22Rv1 (cell line): ENCODE measurements around the gene SLC43A2.
A peak's percentile ranks its signal among the peaks of the same experiment; 100 is the strongest.

Experiments used
- H3K27ac ChIP-seq: fragments of 450-650 bp; 2 replicates; pipeline ENCODE4 v1.5.1; 2017
- CTCF ChIP-seq: fragments of 450-650 bp; IDR thresholded peaks from 2 replicates; pipeline ENCODE4 v1.5.1; 2017; ENCODE audit warnings: mild to moderate bottlenecking
- ZFX ChIP-seq: fragments of 450-650 bp; IDR thresholded peaks from 2 replicates; pipeline ENCODE4 v1.6.1; 2017; ENCODE audit warnings: antibody characterized with exemption, borderline replicate concordance

SLC43A2 gene

GRCh38 chr17:1562176-1562643 is 66.4 kb downstream of the SLC43A2 start:
- TF ChIP-seq ZFX = no peak
- TF ChIP-seq CTCF = no peak; the same call in 1 of the 2 replicates
- peak overlapping the region; percentile 81 for H3K27ac ChIP-seq

- TF ChIP-seq ZFX (no peak), CTCF (peak; percentile 34)
- H3K27ac ChIP-seq = peak overlapping the region; percentile 81
These were observed 67.0 kb downstream of the SLC43A2 start for GRCh38 chr17:1561420-1562175.

- no peak for TF ChIP-seq ZFX
- TF ChIP-seq CTCF = no peak
- H3K27ac ChIP-seq = peak overlapping the region; percentile 81
These were observed 67.7 kb downstream of the SLC43A2 start for GRCh38 chr17:1560858-1561355.

- TF ChIP-seq CTCF (no peak), ZFX (no peak)
- H3K27ac ChIP-seq = peak overlapping the region; percentile 81
These were observed 68.4 kb downstream of the SLC43A2 start for GRCh38 chr17:1560101-1560857.

- TF ChIP-seq ZFX = no peak
- no peak for TF ChIP-seq CTCF
- H3K27ac ChIP-seq = no peak overlapping the region
These were observed 69.3 kb downstream of the SLC43A2 start for GRCh38 chr17:1559047-1560043.

GRCh38 chr17:1558401-1558800 is 70.2 kb downstream of the SLC43A2 start:
- no peak overlapping the region for H3K27ac ChIP-seq
- TF ChIP-seq CTCF (no peak), ZFX (no peak)
